SK-N-MC (cell line): ENCODE data around the gene CEBPZOS.
A peak's percentile ranks its signal among the peaks of the same experiment; 100 is the strongest.

Source experiments
- DNase-seq: peaks from one replicate; pipeline ENCODE4 v3.0.0-alpha.2; 2011; ENCODE audit warnings: low read depth, low spot score
- H3K27ac ChIP-seq: fragments of 200-600 bp; sonication (generic); 2 replicates; pipeline ENCODE4 v1.5.1; 2016; ENCODE audit warnings: mixed run types
- H3K36me3 ChIP-seq: fragments of 200-600 bp; sonication (generic); 2 replicates; pipeline ENCODE4 v1.6.1; 2017; ENCODE audit warnings: antibody characterized with exemption, low read length, mixed read lengths; ENCODE audit not compliant: insufficient read depth
- H3K4me3 ChIP-seq: fragments of 200-600 bp; sonication (generic); 2 replicates; pipeline ENCODE4 v1.5.1; 2016
- H3K9ac ChIP-seq: fragments of 200-600 bp; sonication (generic); 2 replicates; pipeline ENCODE4 v1.8.0; 2017; ENCODE audit warnings: mixed run types, mixed read lengths; ENCODE audit not compliant: insufficient read length
- H3K9me3 ChIP-seq: fragments of 200-600 bp; sonication (generic); 2 replicates; pipeline ENCODE4 v1.6.1; 2017; ENCODE audit warnings: low read depth, mild to moderate bottlenecking, antibody characterized with exemption, low read length, moderate library complexity, mixed read lengths
- EZH2 ChIP-seq: fragments of 200-600 bp; sonication (generic); IDR thresholded peaks from one replicate; pipeline ENCODE4 v1.6.1; 2017; ENCODE audit warnings: antibody characterized with exemption
- FOXP2 ChIP-seq: optimal IDR thresholded peaks from 2 replicates; pipeline ENCODE3; 2011; ENCODE audit warnings: mild to moderate bottlenecking, moderate library complexity; ENCODE audit not compliant: insufficient read depth; ENCODE audit errors: extremely low read length, control extremely low read depth
- POLR2AphosphoS5 ChIP-seq: IDR thresholded peaks from 2 replicates; pipeline ENCODE4 v1.6.1; 2012; ENCODE audit warnings: mild to moderate bottlenecking, low read depth, low read length, borderline replicate concordance

CEBPZOS gene

DNA sequence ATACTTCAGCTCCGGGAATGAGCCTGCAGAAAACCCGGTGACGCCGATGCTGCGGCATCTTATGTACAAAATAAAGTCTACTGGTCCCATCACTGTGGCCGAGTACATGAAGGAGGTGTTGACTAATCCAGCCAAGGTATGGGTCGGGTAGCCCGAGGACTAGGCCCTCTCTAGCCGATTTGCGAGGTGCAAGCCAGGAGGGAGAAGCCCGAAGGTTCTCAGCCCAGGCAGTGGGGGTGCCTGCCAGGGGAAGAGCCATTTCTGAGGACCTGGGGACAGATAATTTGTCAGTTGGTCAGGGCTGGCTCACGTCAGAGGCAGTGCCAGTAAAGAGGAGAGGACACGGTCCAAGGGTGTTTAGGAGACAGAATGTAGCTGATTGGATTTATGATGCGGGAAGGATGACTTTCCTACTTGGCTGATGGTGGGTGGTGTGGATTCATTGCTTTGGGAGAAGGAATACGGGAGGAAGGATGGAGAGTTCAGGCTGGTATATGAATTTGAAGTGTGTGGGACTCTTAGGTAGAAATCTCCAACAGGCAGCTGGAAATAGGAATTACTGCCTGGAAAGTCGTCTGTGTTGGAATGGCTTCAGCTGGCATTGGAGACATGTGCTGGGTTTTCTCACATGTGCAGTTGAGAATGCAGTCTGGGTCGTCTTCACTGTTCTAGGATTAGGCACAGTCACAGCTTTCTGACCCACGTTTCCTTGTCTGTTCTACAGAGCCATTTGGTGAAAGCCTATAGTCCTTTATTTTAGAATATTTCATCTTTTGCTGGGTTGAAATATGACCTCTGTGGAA lies 36.0 kb downstream of the CEBPZOS start:
- Histone ChIP-seq H3K27ac (no peak overlapping the region), H3K9me3 (no peaks in the 10 kb centered on the region), H3K9ac (peak overlapping the region; percentile 97), H3K36me3 (peaks cover 42% of the 10 kb centered on the region), H3K4me3 (peak overlapping the region; percentile 99)
- TF ChIP-seq FOXP2 (no peak), EZH2 (no peak), POLR2AphosphoS5 (no peak)
- DNase-seq = no peak

DNA sequence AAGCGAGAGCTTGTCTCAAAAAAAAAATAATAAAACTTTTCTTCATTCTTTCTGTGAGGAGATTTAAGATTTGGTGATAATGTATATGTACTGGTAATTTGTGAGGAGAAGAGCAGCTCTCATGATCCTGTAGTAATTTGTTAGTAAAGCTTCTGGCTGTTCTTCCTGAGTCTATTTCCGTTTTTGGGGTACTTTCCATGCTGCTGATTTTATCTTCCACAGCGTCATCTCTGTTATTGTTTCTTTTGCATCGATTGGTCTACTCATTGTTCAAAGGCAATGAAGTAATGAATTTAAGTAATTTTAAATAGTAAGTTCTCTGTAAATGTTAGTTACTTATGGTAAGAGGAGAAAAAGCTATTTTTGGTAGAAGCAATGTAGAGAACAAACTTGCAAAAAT lies 47.1 kb downstream of the CEBPZOS start:
- TF ChIP-seq EZH2 = no peak
- no peak for TF ChIP-seq POLR2AphosphoS5
- no peak for TF ChIP-seq FOXP2
- Histone ChIP-seq H3K9ac (no peak overlapping the region), H3K4me3 (no peak overlapping the region), H3K9me3 (no peaks in the 10 kb centered on the region), H3K27ac (no peak overlapping the region), H3K36me3 (peaks cover 80% of the 10 kb centered on the region)
- DNase-seq = no peak

DNA sequence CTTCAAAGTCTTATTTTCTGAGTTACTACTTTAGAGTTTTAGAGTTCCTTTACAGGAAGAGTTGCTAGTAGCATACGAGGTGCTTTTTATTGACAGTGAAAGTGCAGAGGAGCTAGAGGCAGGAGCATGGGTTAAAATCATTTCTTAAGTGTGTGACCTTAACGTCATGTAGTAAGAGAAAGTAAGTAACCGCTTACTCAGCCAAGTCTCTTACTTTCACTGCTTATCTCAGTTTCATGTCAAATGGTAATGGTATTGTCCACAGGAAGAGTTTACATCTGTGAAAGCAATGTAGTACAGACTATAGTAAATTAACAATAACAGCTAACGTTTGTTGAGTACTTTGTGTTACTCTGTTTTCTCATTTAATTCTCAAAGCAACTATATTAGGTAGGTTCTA lies 47.7 kb downstream of the CEBPZOS start:
- Histone ChIP-seq H3K4me3 (no peak overlapping the region), H3K36me3 (peaks cover 81% of the 10 kb centered on the region), H3K9ac (no peak overlapping the region), H3K27ac (no peak overlapping the region), H3K9me3 (no peaks in the 10 kb centered on the region)
- DNase-seq = no peak
- TF ChIP-seq FOXP2 = no peak
- TF ChIP-seq EZH2 = no peak
- TF ChIP-seq POLR2AphosphoS5 = no peak

DNA sequence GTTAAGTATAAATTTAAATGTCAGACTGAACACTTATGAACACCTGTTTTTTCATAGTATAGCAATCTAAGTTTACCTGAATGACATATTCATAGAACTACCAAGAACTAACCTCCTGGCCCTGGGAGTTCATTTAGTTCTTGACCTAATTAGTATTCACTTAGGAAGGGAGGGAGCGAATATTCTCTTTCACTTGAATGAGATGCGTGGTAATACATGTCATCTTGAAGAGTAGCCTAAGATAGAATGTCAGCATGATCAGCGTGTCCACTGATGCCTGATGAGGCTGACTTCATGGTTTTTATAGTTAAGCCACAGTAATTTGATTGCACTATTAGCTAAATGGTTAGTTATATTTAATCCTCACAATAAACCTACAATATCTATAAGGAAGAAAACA lies 48.5 kb downstream of the CEBPZOS start:
- DNase-seq = no peak
- no peak overlapping the region for H3K4me3 ChIP-seq
- H3K9me3 ChIP-seq = no peaks in the 10 kb centered on the region
- no peak overlapping the region for H3K9ac ChIP-seq
- no peak overlapping the region for H3K27ac ChIP-seq
- TF ChIP-seq POLR2AphosphoS5 (no peak), FOXP2 (no peak), EZH2 (no peak)
- H3K36me3 ChIP-seq = peaks cover 82% of the 10 kb centered on the region

DNA sequence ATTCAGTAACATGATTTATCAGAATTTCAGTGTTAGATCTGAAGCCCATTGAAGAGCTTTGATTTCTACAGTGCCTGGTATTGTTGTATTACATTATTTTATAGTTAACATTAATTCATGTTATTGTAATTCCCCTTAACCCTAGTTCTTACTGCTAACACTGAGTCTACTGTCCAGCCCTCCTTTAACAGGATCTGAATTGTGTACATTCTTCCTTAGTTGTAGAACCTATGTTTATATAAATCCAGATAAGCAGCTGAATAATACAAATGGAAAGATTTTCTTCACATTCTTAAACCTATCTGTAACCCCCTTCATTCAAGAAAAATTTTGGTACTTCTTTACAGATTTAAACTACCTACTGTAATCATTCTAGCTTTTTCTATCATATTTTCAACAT lies 49.9 kb downstream of the CEBPZOS start:
- H3K27ac ChIP-seq = no peak overlapping the region
- no peak for TF ChIP-seq FOXP2
- no peak for TF ChIP-seq POLR2AphosphoS5
- no peak for TF ChIP-seq EZH2
- peaks cover 93% of the 10 kb centered on the region for H3K36me3 ChIP-seq
- DNase-seq = no peak
- H3K9me3 ChIP-seq = no peaks in the 10 kb centered on the region
- H3K4me3 ChIP-seq = no peak overlapping the region
- H3K9ac ChIP-seq = no peak overlapping the region

DNA sequence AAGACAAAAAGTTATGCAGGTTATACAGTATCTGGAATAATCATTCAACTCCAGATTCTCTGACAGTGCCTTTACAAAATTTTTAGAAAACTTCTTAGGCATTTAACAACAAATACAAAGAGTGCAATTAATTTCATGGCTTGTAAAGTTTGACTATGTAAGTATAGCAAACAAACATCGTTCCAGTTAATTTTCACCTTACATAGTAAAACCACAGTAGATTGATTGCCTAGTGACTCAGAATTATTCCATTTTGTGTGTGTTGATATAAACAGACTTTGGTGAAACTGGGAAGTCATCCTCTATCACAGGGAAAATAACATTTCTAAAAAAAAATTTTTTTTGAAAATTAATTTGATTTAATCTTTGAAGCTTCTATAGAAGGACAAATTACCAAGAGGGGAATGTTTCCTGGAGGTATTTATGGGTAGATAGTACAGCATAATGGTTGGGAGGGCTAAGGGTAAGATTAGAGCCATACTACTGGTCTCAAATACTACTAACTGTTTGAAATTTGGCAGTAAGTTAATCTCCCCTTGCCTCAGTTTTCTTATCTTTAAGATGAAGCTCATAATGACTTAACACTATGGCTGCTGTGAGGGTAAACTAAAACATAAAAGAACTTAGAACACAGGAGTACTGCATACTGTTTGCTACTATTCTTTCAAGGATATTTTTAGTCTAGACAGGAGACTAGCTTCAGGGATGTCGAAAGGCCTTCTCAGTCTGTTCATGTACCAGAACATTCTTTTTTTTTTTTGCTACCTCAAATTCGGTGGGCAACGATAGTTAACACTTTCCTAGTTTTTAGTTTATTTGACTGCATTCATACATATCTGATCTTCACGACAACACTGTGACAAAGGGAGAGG lies 54.8 kb downstream of the CEBPZOS start:
- Histone ChIP-seq H3K9ac (no peak overlapping the region), H3K9me3 (no peaks in the 10 kb centered on the region), H3K4me3 (no peak overlapping the region), H3K36me3 (peaks cover 96% of the 10 kb centered on the region), H3K27ac (no peak overlapping the region)
- no peak for TF ChIP-seq FOXP2
- DNase-seq = no peak
